Large intestine (tissue), 3 donors: ENCODE results near the gene BEST3. TPM values are rescaled to one million over a fixed set of nuclear protein-coding genes. Genes with fewer than 3 reads are reported as not detected.

ENCODE experiments used
- DNase-seq, 2 donors: peaks; one replicate each; pipeline versions ENCODE4 v3.0.0 to v3.0.0-alpha.2; 2013
- H3K27ac ChIP-seq: one replicate; pipeline ENCODE4 v1.5.1; 2013; ENCODE audit warnings: low read length
- H3K27me3 ChIP-seq: 2 replicates; pipeline ENCODE4 v1.6.1; 2013; ENCODE audit warnings: low read length; ENCODE audit not compliant: control insufficient read depth, insufficient read depth
- H3K36me3 ChIP-seq: 2 replicates; pipeline ENCODE4 v1.6.1; 2013; ENCODE audit warnings: low read length; ENCODE audit not compliant: control insufficient read depth, insufficient read depth
- H3K4me1 ChIP-seq: one replicate; pipeline ENCODE4 v1.6.1; 2013; ENCODE audit warnings: low read length; ENCODE audit not compliant: control insufficient read depth, insufficient read depth
- H3K4me3 ChIP-seq: one replicate; pipeline ENCODE4 v1.5.1; 2013; ENCODE audit warnings: low read length
- H3K9me3 ChIP-seq: one replicate; pipeline ENCODE4 v1.6.1; 2013; ENCODE audit warnings: mild to moderate bottlenecking, low read depth, low read length, moderate library complexity; ENCODE audit not compliant: control insufficient read depth
- WGBS: methylation state at CpG from one replicate; pipeline ENCODE4 v1.1.5; 2013; ENCODE audit warnings: low lambda C conversion rate; ENCODE audit not compliant: insufficient coverage; 5-methylcytosine and 5-hydroxymethylcytosine counted together
- polyA plus RNA-seq: library from polyadenylated mRNA; unstranded; fragments of 120-200 nt; gene quantifications from one replicate; pipeline ENCODE4 v1.2.1, GENCODE V29; 2013

BEST3 gene
- polyA plus RNA-seq, 1 donor: 0.24 TPM

GRCh38 chr12:69651922-69652321 is 47.2 kb downstream of the BEST3 start:
- Histone ChIP-seq H3K4me3 (no peak overlapping the region), H3K27ac (no peak overlapping the region), H3K27me3 (no peaks in the 10 kb centered on the region), H3K36me3 (no peaks in the 10 kb centered on the region), H3K4me1 (no peaks in the 10 kb centered on the region), H3K9me3 (no peaks in the 10 kb centered on the region)
- DNase-seq: no peak
- WGBS: 100% methylated on average over 1 of the region's 3 CpGs

- Histone ChIP-seq H3K27ac (no peak overlapping the region), H3K27me3 (peaks cover 2% of the 10 kb centered on the region), H3K9me3 (no peaks in the 10 kb centered on the region), H3K36me3 (no peaks in the 10 kb centered on the region), H3K4me1 (no peaks in the 10 kb centered on the region), H3K4me3 (no peak overlapping the region)
- WGBS: no CpG with 5 or more reads among the region's 4 CpGs
- no peak for DNase-seq
Observed at GRCh38 chr12:69649529-69649928, 49.6 kb downstream of the BEST3 start.

GRCh38 chr12:69648476-69648875 is 50.6 kb downstream of the BEST3 start:
- H3K9me3 ChIP-seq: no peaks in the 10 kb centered on the region
- no peak for DNase-seq
- no peak overlapping the region for H3K27ac ChIP-seq
- no peaks in the 10 kb centered on the region for H3K36me3 ChIP-seq
- WGBS: no CpG with 5 or more reads among the region's 3 CpGs
- no peak overlapping the region for H3K4me3 ChIP-seq
- peaks cover 2% of the 10 kb centered on the region for H3K27me3 ChIP-seq
- H3K4me1 ChIP-seq: no peaks in the 10 kb centered on the region

GRCh38 chr12:69647178-69647577 is 51.9 kb downstream of the BEST3 start:
- Histone ChIP-seq H3K4me3 (no peak overlapping the region), H3K27me3 (peaks cover 2% of the 10 kb centered on the region), H3K36me3 (no peaks in the 10 kb centered on the region), H3K4me1 (no peaks in the 10 kb centered on the region), H3K27ac (no peak overlapping the region), H3K9me3 (no peaks in the 10 kb centered on the region)
- WGBS: no CpG with 5 or more reads among the region's 4 CpGs
- DNase-seq: no peak

- no CpG with 5 or more reads among the region's 2 CpGs for WGBS
- no peak overlapping the region for H3K27ac ChIP-seq
- H3K4me3 ChIP-seq: no peak overlapping the region
- no peaks in the 10 kb centered on the region for H3K4me1 ChIP-seq
- no peaks in the 10 kb centered on the region for H3K9me3 ChIP-seq
- H3K36me3 ChIP-seq: no peaks in the 10 kb centered on the region
- no peak for DNase-seq
- peaks cover 2% of the 10 kb centered on the region for H3K27me3 ChIP-seq
Observed at GRCh38 chr12:69645031-69645430, 54.1 kb downstream of the BEST3 start.

- no peak for DNase-seq
- Histone ChIP-seq H3K9me3 (no peaks in the 10 kb centered on the region), H3K4me1 (no peaks in the 10 kb centered on the region), H3K4me3 (no peak overlapping the region), H3K27me3 (peaks cover 2% of the 10 kb centered on the region), H3K36me3 (no peaks in the 10 kb centered on the region), H3K27ac (no peak overlapping the region)
Observed at GRCh38 chr12:69644511-69644910, 54.6 kb downstream of the BEST3 start.

GRCh38 chr12:69642531-69642930 is 56.6 kb downstream of the BEST3 start:
- WGBS: no CpG with 5 or more reads among the region's 6 CpGs
- no peaks in the 10 kb centered on the region for H3K36me3 ChIP-seq
- no peak overlapping the region for H3K4me3 ChIP-seq
- H3K9me3 ChIP-seq: no peaks in the 10 kb centered on the region
- no peak overlapping the region for H3K27ac ChIP-seq
- DNase-seq: no peak
- no peaks in the 10 kb centered on the region for H3K4me1 ChIP-seq
- peaks cover 2% of the 10 kb centered on the region for H3K27me3 ChIP-seq

GRCh38 chr12:69641546-69641945 is 57.6 kb downstream of the BEST3 start:
- DNase-seq: no peak
- 100% methylated on average over 2 of the region's 7 CpGs for WGBS
- Histone ChIP-seq H3K4me1 (no peaks in the 10 kb centered on the region), H3K36me3 (no peaks in the 10 kb centered on the region), H3K27me3 (peaks cover 2% of the 10 kb centered on the region), H3K4me3 (no peak overlapping the region), H3K9me3 (no peaks in the 10 kb centered on the region), H3K27ac (no peak overlapping the region)

- Histone ChIP-seq H3K4me3 (no peak overlapping the region), H3K9me3 (no peaks in the 10 kb centered on the region), H3K4me1 (no peaks in the 10 kb centered on the region), H3K27me3 (no peaks in the 10 kb centered on the region), H3K36me3 (no peaks in the 10 kb centered on the region), H3K27ac (no peak overlapping the region)
- 12% methylated on average over 3 of the region's 12 CpGs for WGBS
- peak; percentile 58 to 60 for DNase-seq
Observed at GRCh38 chr12:69639400-69640016, 59.6 kb downstream of the BEST3 start.

GRCh38 chr12:69633061-69633460 is 66.0 kb downstream of the BEST3 start:
- no peaks in the 10 kb centered on the region for H3K27me3 ChIP-seq
- H3K4me3 ChIP-seq: no peak overlapping the region
- WGBS: no CpG with 5 or more reads among the region's 2 CpGs
- H3K36me3 ChIP-seq: no peaks in the 10 kb centered on the region
- DNase-seq: no peak
- H3K9me3 ChIP-seq: no peaks in the 10 kb centered on the region
- H3K4me1 ChIP-seq: no peaks in the 10 kb centered on the region
- H3K27ac ChIP-seq: no peak overlapping the region

- DNase-seq: no peak
- no peaks in the 10 kb centered on the region for H3K27me3 ChIP-seq
- H3K27ac ChIP-seq: no peak overlapping the region
- no peaks in the 10 kb centered on the region for H3K9me3 ChIP-seq
- H3K4me3 ChIP-seq: no peak overlapping the region
- no peaks in the 10 kb centered on the region for H3K36me3 ChIP-seq
- H3K4me1 ChIP-seq: no peaks in the 10 kb centered on the region
- WGBS: no CpG with 5 or more reads among the region's 6 CpGs
Observed at GRCh38 chr12:69630191-69630590, 68.9 kb downstream of the BEST3 start.
